HUES48 (cell line): Measurements from ENCODE around the gene KDM2A.

Experiments used
- H3K27ac ChIP-seq: one replicate; pipeline ENCODE4 v1.7.0; 2013; ENCODE audit warnings: low read depth, low read length, inconsistent platforms
- H3K27me3 ChIP-seq: 2 replicates; pipeline ENCODE4 v1.6.1; 2013; ENCODE audit warnings: mild to moderate bottlenecking, low read length; ENCODE audit not compliant: control insufficient read depth, insufficient read depth
- H3K36me3 ChIP-seq: 2 replicates; pipeline ENCODE4 v1.6.1; 2013; ENCODE audit warnings: low read length; ENCODE audit not compliant: control insufficient read depth, insufficient read depth
- H3K4me1 ChIP-seq: 2 replicates; pipeline ENCODE4 v1.6.1; 2013; ENCODE audit warnings: mild to moderate bottlenecking, low read length; ENCODE audit not compliant: control insufficient read depth, insufficient read depth
- H3K4me3 ChIP-seq: 2 replicates; pipeline ENCODE4 v1.5.1; 2013; ENCODE audit warnings: mild to moderate bottlenecking, low read depth, low read length
- H3K9ac ChIP-seq: 2 replicates; pipeline ENCODE4 v1.6.1; 2013; ENCODE audit warnings: mild to moderate bottlenecking, low read depth, low read length, moderate library complexity
- H3K9me3 ChIP-seq: 2 replicates; pipeline ENCODE4 v1.6.1; 2013; ENCODE audit warnings: low read length; ENCODE audit not compliant: control insufficient read depth, insufficient read depth

The KDM2A gene

GRCh38 chr11:67288452-67289225 lies 169.6 kb downstream of the KDM2A start:
- Histone ChIP-seq H3K9ac (peak overlapping the region; percentile 68; the same call in 1 of the 2 replicates), H3K9me3 (no peaks in the 10 kb centered on the region), H3K27ac (peak overlapping the region; percentile 95), H3K4me3 (peak overlapping the region; percentile 68), H3K27me3 (no peaks in the 10 kb centered on the region), H3K36me3 (peaks cover 42% of the 10 kb centered on the region), H3K4me1 (peaks cover 12% of the 10 kb centered on the region)

DNA sequence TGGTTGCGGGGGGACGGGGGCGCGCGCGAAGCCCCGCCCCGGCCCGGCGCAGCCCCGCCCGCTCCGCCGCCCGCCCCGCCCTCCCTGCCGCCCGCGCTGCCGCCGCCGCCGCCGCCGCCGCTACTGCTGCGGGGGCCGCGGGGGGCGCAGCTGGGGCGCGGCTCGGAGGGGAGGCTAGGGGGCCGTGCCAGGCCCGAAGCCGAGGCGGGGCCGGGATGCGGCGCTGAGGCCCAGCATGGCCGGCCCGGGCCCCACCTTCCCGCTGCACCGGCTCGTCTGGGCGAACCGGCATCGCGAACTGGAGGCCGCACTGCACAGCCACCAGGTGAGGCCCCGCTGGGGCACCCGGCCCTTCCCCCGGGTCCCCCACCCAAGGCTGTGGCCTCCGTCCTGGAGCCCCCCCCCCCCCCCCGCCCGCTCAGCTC lies 170.2 kb downstream of the KDM2A start, which contains the start of gene ANKRD13D:
ANKRD13D (plus strand) TSS at position 78 of the 425 bp plus-strand sequence; CDS start at position 236, 158 bp downstream.
- peak within 1 kb of the TSS; percentile 68; the same call in 1 of the 2 replicates for H3K9ac ChIP-seq
- H3K4me3 ChIP-seq, result peak within 1 kb of the TSS; percentile 72
- H3K27ac ChIP-seq, result peak within 1 kb of the TSS; percentile 95
- H3K9me3 ChIP-seq, result no peaks in the 10 kb centered on the region
- no peaks in the 10 kb centered on the region for H3K27me3 ChIP-seq
- peaks cover 12% of the 10 kb centered on the region for H3K4me1 ChIP-seq
- H3K36me3 ChIP-seq, result peaks cover 41% of the 10 kb centered on the region

DNA sequence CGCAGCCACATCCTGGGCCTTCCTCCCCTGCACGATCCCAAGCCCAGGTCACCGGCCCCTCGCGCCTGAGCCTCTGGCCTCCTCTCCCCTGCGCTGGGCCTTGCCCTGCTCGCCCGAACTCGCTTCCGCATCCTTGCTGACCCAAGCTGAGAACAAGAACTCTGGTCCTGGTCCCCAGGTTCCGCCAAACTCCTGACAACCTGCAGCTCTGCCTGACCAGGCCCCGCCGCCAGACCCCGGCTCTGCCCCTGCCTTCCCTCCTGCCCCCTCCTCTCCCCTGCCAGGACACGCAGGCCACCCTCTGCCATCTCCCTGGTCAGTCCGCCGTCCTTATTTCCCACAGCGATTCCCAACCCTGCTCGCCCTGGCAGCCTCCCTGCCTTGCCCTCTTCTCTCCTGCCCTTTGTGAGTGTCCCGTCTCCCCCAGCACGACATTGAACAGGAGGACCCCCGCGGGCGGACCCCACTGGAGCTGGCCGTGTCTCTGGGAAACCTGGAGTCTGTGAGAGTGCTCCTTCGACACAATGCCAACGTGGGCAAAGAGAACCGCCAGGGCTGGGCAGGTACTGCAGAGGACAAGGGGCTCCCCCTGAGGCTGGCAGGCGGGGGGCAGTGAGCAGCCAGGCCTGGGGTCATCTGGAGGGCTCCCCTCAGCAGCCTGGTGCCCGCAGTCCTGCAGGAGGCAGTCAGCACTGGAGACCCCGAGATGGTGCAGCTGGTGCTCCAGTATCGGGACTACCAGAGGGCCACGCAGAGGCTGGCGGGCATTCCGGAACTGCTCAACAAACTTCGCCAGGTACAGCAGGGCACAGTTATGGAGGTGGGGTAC lies 170.8 kb downstream of the KDM2A start:
- H3K36me3 ChIP-seq, result peaks cover 40% of the 10 kb centered on the region
- H3K27ac ChIP-seq, result no peak overlapping the region
- H3K9me3 ChIP-seq, result no peaks in the 10 kb centered on the region
- peak overlapping the region; percentile 72 for H3K4me3 ChIP-seq
- H3K4me1 ChIP-seq, result peaks cover 12% of the 10 kb centered on the region
- peak overlapping the region; percentile 43; the same call in 1 of the 2 replicates for H3K9ac ChIP-seq
- no peaks in the 10 kb centered on the region for H3K27me3 ChIP-seq

DNA sequence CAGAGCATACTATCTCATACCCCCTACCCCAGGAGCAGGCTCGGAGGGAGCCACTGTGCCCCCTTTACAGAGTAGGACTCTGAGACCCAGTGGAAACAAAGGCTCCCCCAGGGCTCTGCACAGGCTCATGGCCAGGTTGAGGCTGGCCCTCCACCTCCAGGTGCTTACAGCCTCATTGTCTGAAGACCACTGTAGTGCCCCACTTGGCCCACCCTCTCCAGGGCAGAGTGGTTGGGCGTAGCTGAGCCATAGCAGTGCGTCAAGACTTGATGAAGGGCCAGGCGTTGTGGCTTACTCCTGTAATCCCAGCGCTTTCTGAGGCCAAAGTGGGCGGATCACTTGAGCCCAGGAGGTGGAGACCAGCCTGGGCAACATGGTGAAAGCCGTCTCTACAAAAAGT lies 171.7 kb downstream of the KDM2A start:
- peaks cover 12% of the 10 kb centered on the region for H3K4me1 ChIP-seq
- no peaks in the 10 kb centered on the region for H3K27me3 ChIP-seq
- no peak overlapping the region for H3K27ac ChIP-seq
- peaks cover 30% of the 10 kb centered on the region for H3K36me3 ChIP-seq
- H3K9me3 ChIP-seq, result no peaks in the 10 kb centered on the region
- H3K9ac ChIP-seq, result no peak overlapping the region
- no peak overlapping the region for H3K4me3 ChIP-seq

DNA sequence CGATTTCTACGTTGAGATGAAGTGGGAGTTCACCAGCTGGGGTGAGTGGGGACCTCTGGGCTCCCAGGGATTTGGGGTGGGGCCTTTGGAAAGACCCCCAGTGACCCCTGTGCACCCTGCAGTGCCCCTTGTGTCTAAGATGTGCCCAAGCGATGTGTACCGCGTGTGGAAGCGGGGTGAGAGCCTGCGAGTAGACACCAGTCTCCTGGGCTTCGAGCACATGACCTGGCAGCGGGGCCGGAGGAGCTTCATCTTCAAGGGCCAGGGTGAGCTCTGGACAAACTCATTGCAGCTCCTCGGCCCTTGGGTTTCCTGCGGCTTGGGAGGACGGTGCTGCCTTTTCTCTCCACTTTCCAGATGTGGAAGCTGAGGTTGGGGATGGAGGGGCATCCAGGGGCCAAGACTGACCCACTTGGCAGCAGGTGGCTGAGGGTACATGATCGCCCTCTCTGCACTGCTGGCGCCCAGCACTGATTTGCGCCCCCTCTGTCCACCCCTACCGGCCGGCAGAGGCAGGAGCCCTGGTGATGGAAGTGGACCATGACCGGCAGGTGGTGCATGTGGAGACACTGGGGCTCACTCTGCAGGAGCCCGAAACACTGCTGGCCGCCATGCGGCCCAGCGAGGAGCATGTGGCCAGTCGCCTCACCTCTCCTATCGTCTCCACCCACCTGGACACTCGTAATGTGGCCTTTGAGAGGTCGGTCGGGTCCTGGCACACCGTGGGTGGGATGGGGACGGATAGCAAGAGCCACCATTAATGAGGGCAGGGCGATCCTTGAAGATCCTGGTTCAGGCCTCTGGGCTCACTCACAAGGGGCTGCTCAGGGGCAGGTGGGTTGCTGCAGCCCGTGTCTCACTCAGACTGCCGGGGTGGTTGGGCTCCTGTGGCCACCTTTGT lies 172.7 kb downstream of the KDM2A start:
- H3K9ac ChIP-seq, result no peak overlapping the region

DNA sequence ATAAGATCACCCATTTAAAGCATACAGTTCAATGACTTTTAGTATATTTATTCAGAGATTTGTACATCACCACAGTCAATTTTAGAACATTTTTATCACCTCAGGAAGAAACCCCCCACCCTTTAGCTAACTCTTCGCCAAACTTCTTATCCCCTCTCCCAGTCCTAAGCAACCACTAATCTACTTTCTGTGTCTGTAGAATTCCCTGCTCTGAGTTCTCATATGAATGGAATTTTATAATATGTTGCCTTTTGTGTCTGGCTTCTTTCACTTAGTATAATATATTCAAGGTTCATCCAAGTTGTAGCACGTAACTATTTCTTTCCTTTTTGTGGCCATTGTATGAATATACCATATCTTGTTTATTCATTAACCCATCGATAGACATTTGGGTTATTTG lies 173.6 kb downstream of the KDM2A start:
- no peak overlapping the region for H3K4me3 ChIP-seq
- no peak overlapping the region for H3K27ac ChIP-seq
- peaks cover 11% of the 10 kb centered on the region for H3K4me1 ChIP-seq
- H3K9ac ChIP-seq, result no peak overlapping the region
- H3K27me3 ChIP-seq, result no peaks in the 10 kb centered on the region
- H3K36me3 ChIP-seq, result peaks cover 26% of the 10 kb centered on the region
- H3K9me3 ChIP-seq, result no peaks in the 10 kb centered on the region

More for the DNA sequence above, 172.7 kb downstream of the KDM2A start:
- Histone ChIP-seq H3K27me3 (no peaks in the 10 kb centered on the region), H3K9me3 (no peaks in the 10 kb centered on the region), H3K27ac (no peak overlapping the region), H3K4me1 (peaks cover 12% of the 10 kb centered on the region), H3K36me3 (peaks cover 27% of the 10 kb centered on the region), H3K4me3 (no peak overlapping the region)

DNA sequence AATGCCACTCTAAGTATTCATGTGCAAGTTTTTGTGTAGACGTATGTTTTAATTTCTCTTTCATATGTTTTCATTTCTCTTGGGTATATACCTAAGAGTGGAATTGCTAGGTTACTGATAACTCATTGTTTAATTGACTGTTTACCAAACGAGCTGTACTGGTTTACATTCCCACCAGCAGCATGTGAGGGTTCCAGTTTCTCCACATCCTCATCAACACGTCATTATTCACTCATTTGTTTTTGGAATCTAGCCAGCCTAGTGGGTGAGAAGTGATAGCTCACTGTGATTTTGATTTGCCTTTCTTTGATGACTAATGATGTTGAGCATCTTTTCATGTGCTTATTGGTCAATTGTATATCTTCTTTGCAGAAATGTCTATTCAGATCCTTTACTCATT lies 174.0 kb downstream of the KDM2A start:
- peaks cover 26% of the 10 kb centered on the region for H3K36me3 ChIP-seq
- H3K4me1 ChIP-seq, result peaks cover 6% of the 10 kb centered on the region
- no peaks in the 10 kb centered on the region for H3K9me3 ChIP-seq
- H3K27me3 ChIP-seq, result no peaks in the 10 kb centered on the region
- H3K4me3 ChIP-seq, result no peak overlapping the region
- H3K9ac ChIP-seq, result no peak overlapping the region
- H3K27ac ChIP-seq, result no peak overlapping the region

DNA sequence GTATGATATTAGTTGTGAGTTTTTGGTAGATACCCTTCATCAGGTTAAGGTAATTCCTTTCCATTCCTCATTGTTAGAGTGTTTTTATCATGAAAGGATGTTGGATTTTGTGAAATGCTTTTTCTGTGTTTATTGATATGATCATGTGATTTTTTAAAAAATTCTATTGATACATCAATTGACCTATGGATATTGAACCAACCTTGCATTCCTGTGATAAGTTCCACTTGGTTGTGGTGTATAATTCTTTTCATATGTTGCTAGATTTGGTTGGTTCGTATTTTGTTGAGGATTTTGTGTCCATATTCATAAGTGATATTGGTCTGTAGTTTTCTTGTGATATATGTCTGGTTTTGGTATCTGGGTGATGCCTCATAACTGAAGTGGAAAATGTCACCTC lies 176.8 kb downstream of the KDM2A start:
- Histone ChIP-seq H3K9ac (no peak overlapping the region), H3K27ac (no peak overlapping the region), H3K4me1 (no peaks in the 10 kb centered on the region), H3K9me3 (no peaks in the 10 kb centered on the region), H3K27me3 (no peaks in the 10 kb centered on the region), H3K4me3 (no peak overlapping the region), H3K36me3 (peaks cover 48% of the 10 kb centered on the region)

DNA sequence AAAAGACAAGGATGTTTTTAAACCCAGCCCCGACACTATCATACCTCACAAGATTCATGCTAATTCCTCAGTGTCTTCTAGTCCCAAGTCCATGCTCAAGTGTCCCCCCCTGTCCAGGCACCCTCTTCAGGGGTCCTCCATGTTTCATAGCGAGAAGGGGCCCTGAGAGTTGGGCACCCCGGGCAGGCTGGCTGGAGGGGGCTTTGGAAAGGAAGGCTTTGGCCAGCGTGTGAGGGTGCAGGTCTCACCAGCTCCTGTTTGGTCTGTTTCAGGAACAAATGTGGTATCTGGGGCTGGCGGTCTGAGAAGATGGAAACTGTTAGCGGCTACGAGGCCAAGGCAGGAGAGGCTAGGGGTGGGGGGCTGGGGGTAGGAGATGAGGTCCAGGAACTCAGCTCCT lies 179.7 kb downstream of the KDM2A start:
- Histone ChIP-seq H3K27ac (no peak overlapping the region), H3K27me3 (no peaks in the 10 kb centered on the region), H3K9me3 (no peaks in the 10 kb centered on the region), H3K4me3 (no peak overlapping the region), H3K4me1 (peaks cover 12% of the 10 kb centered on the region), H3K36me3 (peaks cover 35% of the 10 kb centered on the region), H3K9ac (no peak overlapping the region)

- H3K9ac ChIP-seq, result no peak overlapping the region
- H3K4me3 ChIP-seq, result no peak overlapping the region
- H3K4me1 ChIP-seq, result peaks cover 12% of the 10 kb centered on the region
- H3K27ac ChIP-seq, result no peak overlapping the region
- no peaks in the 10 kb centered on the region for H3K9me3 ChIP-seq
- H3K36me3 ChIP-seq, result peaks cover 30% of the 10 kb centered on the region
- no peaks in the 10 kb centered on the region for H3K27me3 ChIP-seq
Measured at GRCh38 chr11:67299471-67300191, 180.6 kb downstream of the KDM2A start.
